ENCODE results near the gene SLC32A1.
A peak's percentile ranks its signal among the peaks of the same experiment; 100 is the strongest.

The SLC32A1 gene

DNA sequence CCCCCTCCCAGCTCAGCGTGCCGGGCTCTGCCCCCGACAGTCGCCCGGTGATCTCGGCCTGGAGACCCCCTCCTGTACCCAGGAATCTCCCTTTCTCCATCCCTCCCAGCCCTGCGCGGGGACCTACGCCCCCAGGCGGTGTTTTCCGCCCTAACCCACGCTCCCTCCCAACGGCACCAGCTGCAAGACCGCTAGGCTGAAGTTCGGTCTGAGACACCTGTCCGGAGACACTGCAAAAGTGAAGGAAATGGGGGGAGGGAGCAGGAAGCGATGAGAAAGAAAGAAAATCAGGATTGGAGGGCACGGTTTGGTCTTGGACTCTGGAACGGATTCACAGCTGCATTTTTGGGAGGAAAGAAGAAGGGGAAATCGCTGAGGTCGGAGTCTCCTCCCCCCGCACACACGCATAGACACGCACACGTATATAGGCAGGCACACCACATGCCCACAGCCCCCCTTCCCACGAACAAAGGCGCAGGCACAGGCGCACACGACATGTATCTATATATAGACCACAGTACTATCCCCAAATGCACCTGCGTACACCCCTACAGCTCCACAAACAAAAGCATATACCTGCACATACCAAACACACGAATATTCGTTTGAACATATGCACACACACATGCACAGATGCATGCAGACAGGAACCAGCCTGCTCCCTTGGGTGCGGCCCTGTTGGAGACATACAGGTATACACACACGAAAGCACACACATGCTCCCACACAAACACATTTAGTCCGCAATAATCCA, 1.0 kb downstream of the SLC32A1 start:
- DNase-seq (ENCODE audit: low spot score) = no peak

DNA sequence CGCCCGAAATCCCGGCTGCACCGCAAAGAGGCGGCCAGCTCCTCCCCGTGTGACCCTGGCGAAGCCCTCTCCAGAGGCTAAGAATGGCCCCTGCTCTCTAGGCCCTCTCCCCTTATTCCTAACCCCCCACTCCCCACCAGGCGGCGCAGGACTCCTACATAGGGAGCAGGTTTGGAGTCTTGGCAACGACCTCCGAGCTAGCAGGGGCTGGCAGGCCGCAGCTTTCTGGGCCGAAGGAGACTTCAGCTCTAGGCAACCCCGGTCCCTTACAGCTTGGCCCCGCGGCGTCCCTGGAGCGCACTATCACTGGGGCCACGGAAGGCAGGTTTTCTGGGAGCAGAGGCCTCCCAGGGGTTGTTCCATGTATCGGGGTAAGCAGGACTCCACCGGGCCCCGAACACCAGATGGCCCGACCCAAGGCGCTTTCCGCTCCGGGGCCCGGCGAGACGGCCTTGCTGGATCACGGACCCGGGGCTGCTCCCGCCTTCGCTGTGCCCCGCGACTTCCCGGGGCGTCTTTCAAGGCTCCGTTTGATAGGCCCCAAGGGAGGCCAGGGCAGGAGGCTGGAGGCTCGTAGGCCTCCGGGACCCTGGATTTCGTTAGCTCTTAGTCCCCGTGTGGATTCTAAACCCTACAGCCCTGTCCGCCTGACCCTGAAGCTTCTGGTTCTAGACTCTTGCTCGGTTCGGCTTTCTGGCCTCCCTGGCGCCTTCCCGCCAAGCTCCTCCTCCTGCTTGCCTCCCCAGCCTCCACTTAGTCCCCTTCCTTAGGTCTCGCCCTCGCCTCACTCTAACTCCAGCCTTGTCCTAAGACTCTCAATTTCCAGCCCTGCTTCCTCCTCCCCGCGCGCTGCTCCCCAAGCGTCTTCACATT, 1.9 kb downstream of the SLC32A1 start:
- no peak for DNase-seq (ENCODE audit: low spot score)

DNA sequence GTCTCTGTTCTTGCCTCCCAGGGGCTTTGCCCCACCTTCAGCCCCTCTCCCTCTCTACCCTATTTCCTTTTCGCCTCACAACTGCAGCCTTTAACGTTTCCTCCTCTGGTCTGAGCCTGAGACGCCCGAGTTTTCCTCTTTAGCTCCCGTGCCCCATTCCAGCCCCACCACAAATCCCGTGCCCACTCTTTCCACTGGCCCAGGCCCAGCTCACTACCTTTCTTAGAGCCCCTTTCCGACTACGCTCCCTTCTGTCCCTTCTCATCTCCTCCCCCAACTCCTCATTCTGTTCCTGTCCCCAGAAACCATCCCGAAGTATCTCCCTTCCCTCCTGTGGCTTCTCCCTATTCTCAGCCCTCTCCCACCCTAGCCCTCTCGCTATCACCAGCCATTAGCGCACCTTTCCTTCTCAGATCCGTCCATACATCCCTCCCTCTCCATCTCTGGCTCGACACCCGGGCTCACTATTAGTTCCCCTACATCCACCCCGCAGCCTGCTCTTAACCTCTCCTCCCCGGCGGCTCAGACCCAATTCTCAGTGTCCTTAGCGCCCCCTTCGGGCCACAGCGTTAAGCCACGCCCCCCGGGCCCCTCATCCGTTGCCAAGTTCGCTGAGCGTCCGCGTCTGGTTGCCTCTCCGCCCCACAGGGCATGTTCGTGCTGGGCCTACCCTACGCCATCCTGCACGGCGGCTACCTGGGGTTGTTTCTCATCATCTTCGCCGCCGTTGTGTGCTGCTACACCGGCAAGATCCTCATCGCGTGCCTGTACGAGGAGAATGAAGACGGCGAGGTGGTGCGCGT, 2.7 kb downstream of the SLC32A1 start:
- no peak for DNase-seq (ENCODE audit: low spot score)

DNA sequence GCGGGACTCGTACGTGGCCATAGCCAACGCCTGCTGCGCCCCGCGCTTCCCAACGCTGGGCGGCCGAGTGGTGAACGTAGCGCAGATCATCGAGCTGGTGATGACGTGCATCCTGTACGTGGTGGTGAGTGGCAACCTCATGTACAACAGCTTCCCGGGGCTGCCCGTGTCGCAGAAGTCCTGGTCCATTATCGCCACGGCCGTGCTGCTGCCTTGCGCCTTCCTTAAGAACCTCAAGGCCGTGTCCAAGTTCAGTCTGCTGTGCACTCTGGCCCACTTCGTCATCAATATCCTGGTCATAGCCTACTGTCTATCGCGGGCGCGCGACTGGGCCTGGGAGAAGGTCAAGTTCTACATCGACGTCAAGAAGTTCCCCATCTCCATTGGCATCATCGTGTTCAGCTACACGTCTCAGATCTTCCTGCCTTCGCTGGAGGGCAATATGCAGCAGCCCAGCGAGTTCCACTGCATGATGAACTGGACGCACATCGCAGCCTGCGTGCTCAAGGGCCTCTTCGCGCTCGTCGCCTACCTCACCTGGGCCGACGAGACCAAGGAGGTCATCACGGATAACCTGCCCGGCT, 3.4 kb downstream of the SLC32A1 start:
- DNase-seq (ENCODE audit: low spot score) = no peak

DNA sequence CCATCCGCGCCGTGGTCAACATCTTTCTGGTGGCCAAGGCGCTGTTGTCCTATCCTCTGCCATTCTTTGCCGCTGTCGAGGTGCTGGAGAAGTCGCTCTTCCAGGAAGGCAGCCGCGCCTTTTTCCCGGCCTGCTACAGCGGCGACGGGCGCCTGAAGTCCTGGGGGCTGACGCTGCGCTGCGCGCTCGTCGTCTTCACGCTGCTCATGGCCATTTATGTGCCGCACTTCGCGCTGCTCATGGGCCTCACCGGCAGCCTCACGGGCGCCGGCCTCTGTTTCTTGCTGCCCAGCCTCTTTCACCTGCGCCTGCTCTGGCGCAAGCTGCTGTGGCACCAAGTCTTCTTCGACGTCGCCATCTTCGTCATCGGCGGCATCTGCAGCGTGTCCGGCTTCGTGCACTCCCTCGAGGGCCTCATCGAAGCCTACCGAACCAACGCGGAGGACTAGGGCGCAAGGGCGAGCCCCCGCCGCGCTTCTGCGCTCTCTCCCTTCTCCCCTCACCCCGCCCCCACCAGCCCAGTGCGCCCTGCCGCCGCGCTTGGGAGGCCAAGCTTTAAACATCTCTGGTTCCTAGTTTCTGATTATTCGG, 4.0 kb downstream of the SLC32A1 start:
- DNase-seq (ENCODE audit: low spot score) = no peak

DNA sequence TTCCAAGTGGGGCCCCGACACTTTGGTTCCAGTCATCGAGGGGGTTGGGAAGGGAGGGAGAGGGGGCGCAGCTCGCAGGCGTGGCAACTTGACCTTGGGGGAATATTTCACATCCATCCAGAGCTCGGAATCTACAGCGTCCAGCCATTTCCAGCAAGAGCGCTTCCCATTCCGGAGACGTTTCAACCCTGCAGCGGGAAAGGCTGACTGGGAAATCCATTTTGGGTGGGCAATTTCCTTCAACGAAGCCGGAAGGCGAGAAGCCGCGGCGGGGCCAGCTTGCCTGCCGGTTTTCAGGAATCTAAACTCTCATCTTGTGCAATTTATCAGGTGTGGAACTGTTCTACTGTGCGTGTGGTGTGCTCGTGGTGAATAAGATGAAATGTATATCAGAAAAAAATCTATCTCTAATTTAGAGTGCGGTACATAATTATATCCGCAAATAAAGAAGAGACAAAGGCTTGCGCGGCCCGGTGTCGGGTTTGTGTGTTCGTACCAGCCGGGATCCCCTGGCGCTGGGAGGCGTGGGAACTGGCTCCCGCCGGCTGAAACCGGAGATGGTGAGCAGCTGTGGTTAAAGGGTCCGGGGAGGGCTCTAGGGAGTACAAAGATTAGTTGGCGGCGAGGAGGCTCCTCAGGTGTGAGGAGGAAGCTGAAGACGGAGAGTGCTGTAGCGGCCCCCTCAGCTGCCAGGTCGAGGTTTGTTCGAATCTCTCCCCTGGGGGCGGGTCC, 4.8 kb downstream of the SLC32A1 start:
- DNase-seq (ENCODE audit: low spot score) = no peak

DNA sequence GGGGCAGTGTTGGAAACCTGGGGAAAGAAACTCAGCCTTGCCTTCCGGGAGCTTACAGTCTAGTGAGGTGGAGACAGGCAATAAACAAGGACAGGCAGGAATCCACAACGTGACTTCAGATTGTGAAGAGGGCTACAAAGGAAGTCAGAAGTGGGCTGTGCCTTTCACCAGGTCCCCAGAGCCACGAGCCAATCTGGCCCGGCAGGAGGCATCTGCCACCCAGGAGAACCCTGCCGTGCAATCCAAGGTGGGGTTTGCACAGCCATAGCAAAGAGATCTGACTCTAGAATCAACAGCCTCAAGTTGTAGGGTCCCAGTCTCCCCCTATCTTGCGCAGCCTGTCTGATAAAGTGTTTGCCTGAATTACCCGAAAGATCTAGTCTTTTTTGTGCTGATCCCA, 5.5 kb downstream of the SLC32A1 start:
- DNase-seq (ENCODE audit: low spot score) = no peak

DNA sequence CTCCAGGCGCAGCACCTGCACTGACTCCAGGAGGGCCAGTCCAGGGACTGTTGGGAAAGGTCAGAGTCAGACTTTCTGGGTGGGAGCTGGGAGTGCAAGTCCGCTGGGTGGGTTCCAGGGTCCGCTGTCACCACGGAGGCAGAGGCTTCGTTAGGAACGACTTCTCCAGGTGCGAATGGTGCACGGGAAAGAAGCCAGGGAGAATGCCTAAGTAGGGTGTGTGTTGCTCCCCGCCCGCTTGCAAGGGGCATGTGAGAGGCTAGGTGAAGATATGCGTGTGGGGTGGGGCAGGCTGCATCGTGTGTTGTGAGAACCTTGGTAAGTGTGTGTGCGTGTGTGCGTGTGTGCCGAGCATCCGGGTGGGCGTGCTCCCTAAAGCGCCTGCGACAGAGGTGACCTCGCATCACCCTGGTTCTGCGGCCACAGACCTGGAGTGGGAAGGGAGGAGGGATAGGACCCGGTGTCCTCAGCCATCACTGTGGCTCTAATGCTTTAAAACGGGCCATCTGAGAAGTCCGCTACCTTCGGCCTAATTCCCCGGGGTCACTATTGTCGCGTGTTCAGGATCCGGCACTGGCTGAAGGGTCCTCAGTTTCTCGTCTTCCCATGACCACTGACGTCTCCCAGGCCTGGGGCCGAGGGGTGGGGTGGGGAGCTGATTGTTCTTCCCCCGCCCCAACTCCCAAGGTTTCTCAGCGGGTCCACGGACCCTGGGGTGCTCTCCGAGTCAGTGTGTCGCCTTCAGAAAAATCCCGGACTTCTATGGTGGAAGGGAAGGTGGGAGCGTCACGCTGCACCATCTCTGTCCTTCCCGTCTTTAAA, 6.1 kb downstream of the SLC32A1 start:
- no peak for DNase-seq (ENCODE audit: low spot score)

DNA sequence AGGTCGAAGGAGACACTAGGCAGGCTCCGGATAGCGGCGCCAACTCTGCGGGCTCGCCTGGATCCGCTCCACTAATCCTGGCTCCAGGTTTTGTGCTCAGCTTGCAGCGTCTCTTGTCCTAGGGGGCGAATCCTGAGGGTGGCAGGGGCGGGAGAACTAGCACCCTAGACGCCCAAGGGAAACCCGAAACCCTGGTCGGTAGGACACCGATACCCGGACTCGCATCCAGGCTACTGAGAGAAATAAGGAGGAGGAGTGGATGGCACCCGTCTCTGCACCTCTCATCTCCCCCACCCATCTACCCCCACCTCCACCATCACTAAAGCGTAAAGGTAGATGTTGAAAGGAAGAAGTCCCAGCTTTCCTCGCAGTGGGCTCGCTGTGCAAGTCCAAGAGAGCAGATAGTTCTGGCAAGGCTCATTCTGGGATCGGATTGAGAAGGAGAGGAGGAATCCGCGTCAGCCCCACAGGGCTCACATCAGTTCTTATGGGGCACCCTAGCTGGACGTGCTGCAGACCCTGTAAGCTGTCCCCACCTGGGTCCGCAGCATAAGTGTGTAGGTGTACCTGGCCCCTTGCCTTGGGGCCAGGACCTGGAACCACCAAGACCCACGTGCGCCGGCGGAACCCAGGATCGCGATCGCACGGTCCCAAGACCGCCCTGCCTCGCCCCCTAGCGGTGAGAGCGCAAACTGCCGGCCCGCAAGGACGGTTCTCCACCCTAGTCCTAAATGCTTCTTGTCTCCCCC, 6.9 kb downstream of the SLC32A1 start:
- peak; percentile 30 for DNase-seq (ENCODE audit: low spot score)

DNA sequence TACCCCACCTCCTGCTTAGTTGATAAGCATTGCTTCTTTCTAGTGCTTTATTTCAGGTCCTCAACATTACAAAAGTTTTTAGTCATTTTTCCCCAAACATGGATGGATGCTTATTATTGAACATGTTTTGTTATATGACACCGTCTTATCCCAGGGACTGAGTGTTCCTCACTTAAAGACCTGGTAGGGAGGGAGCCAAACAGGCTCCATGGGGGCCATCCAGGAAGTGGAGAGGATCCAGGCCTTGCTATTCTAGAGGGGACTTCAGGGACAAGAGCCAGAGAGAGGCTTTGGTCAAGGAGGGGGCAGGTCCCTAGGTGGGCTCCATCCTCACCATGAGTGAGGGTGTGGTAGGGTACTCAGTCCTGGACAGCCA, 7.4 kb downstream of the SLC32A1 start:
- DNase-seq (ENCODE audit: low spot score) = no peak

DNA sequence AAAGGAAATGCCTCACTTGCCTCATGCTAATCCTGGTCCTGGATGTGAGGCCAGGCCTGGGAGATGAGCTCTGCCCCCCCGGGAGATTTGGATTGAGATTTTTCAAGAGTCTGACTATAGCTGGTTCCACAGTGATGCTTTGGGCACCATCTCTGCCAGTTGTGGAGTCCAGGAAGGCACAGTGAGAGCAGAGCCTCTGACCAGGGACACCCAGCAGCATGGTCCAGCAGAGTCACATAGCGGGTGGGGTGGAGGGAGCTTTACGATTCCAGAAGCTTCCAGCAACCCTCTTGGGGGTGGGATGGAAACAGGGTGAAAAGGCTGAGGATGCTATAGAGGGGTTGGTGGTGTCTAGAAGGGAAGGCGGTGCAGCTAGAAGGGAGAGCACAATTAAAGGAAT, 8.7 kb downstream of the SLC32A1 start:
- no peak for DNase-seq (ENCODE audit: low spot score)

DNA sequence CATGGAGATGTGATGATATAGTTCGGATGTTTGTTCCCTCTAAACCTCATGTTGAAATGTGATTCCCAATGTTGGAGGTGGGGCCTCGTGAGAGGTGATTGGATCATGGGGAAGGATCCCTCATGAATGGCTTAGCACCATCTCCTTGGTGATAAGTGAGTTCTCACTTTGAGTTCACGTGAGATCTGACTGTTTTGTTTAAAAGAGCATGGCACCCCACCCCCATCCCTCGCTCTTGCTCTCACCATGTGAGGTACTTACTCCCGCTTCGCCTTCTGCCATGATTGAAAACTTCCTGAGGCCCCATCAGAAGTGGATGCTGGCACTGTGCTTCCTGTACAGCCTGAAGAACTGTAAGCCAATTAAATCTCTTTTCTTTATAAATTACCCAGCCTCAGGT, 10.9 kb downstream of the SLC32A1 start:
- DNase-seq (ENCODE audit: low spot score) = no peak

DNA sequence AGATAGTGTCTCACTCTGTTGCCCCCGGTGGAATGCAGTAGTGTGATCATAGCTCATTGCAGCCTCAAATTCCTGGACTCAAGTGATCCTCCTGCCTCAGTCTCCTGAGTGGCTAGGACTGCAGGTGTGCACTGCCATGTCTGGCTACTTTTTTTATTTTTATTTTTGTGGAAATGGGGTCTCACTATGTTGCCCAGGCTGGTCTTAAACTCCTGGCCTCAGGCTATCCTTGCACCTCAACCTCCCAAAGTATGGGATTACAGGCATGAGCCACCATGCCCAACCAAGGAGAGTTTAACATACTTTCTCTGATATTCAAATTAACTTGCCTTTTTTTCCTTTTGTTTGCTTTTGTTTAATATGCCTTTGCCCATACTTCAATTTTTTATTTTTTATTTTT, 13.6 kb downstream of the SLC32A1 start:
- no peak for DNase-seq (ENCODE audit: low spot score)

DNA sequence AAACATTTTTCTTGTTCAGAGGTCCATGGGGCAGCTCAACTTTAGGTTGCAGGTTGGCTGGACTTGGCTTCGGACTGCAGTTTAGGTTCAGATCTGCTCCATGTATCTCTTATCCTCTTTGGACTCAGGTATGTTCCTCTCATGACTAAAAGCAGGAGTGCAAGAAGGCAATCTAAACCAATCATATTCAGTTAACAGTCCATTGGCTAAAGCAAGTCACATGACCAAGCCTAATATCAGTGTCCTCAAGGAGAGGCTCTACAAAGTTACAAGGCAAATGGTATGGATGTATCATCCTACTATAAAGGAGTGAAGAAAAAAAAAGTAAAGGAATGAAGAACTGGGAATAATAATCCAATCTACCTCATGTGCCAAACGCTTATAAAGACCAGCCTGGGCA, 21.5 kb downstream of the SLC32A1 start:
- DNase-seq (ENCODE audit: low spot score) = no peak

DNA sequence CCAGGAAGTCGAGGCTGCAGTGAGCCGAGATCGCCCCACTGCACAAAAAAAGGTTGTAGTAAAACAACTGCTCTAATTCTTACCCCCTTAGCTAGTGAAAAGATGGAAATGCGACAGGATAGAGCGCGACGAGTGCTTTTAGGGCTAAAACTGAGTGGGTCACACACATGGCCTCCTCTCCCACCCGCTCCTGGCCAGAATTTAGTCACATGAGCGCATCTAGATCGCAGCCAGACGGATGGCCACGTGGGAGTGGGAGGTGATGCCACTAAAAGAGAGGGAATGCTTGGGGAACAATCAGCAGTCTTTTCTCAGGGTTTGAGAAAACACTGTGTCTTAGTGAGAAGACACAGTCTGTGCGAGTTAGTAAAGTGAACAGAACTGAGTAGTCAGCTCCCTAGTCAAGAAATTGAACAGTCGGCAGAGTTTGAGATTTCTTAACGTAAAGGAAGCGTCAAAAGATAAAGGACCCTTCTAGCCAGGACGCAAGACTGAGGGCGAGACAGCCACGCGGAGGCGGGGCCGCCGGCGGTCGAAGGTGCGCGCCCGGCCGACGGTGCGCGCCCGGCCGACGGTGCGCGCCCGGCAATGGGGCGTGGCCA, 23.3 kb downstream of the SLC32A1 start:
- peak; percentile 37 for DNase-seq (ENCODE audit: low spot score)

DNA sequence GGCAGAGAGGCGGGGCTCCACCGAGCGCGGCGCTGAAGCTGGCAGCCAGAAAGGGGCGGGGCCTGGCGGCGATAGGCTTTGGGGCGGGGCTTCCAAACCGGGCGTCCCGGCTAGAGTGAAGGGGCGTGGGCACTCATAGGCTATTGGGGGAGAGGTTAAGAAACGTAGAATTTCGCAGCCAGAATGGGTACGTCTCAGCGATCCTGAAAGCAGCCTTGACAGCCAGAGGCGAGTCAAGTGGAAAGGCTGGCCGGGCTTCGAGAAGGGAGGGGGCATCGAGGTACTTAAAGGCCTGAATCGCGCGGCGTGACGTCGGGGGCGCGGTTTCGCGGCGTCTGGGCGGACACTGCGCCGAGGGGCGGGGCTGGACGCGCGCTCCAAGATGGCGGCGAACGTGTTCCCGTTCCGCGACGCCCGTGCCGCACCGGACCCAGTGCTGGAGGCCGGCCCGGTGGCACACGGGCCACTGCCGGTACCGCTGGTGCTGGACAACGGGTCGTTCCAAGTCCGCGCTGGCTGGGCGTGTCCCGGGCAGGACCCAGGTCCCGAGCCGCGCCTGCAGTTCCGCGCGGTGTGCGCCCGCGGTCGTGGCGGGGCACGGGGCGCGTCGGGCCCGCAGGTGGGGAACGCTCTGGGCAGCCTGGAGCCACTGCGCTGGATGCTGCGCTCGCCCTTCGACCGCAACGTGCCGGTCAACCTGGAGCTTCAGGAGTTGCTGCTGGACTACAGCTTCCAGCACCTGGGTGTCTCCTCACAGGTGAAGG, 24.0 kb downstream of the SLC32A1 start, which contains the start of gene ACTR5:
Gene ACTR5 (plus strand): TSS at position 364 of the 764 bp plus-strand sequence. CDS start 19 bp downstream, at position 383.
- peak; percentile 86 for DNase-seq (ENCODE audit: low spot score)

DNA sequence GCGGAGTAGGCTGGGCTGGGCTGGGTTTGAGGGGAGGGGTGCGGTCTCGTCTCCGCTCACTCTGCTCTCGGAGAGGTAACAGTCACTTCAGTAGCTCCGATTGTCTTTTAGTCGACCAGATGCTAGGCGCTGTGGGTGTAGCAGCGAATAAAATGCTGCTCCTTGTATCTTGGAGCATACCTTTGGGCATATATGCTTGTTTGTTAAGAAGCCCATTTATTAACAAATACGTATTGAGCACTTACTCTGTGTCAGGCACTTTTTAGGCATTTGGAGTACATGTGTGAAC, 24.5 kb downstream of the SLC32A1 start:
- no peak for DNase-seq (ENCODE audit: low spot score)

DNA sequence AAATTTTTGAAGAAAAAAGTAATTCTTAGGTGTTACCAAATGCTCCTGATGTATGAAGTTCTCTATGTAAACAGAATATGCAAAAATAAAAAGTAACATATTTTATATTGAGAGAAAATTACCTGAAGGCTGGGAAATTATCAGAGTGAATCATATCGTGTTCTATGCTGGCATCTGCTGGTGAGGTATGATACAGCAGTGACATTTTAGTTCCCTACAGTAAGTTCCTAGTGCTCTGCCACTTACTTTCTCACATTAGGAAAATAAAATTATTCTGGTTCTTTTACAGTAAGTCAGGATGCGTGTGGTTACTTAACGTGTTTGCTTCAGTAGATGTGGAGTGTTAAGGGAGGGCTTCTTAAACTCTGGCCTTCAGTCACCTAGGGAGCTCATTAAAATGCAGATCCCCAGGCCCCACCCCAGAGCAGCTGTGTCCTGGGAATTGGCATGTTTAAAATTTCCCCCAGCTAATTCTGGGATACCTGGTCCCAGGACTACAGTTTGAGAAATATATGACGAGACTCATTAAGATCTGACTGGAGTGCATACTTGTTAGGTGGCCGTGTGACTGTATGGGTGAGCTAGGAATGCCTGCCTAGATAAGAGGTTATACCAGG, 27.2 kb downstream of the SLC32A1 start:
- DNase-seq (ENCODE audit: low spot score) = no peak
